ENCODE measurements around the gene EXOSC1. TPM values are rescaled to one million over a fixed set of nuclear protein-coding genes. Genes with fewer than 3 reads are reported as not detected.
A peak's percentile ranks its signal among the peaks of the same experiment; 100 is the strongest.
"Not testable (repeated sequence)": the region's sequence is repeated elsewhere in the genome, so short reads cannot be mapped to it uniquely, and the experiment has no call there.

Gene EXOSC1
- total and polyA plus RNA-seq, 4 donors: 28.7 to 60.3 (median 30.8) TPM

GRCh38 chr10:97475936-97476594 is 30.3 kb upstream of the EXOSC1 start:
- Histone ChIP-seq H3K9ac (ENCODE audit: insufficient read depth in 1 of 2, low read length in 2 of 2) (no peak overlapping the region), H3K27me3 (ENCODE audit: control insufficient read depth in 3 of 3, insufficient read depth in 3 of 3, low read length in 2 of 3) (no peaks in the 10 kb centered on the region), H3K36me3 (ENCODE audit: control insufficient read depth in 4 of 4, insufficient read depth in 4 of 4, low read length in 4 of 4) (peaks cover 36 to 51% (median 45%) of the 10 kb centered on the region in 4 donors), H3K9me3 (ENCODE audit: control insufficient read depth in 4 of 4, insufficient read depth in 3 of 4, low read length in 3 of 4) (peaks cover 0 to 2% (median 0%) of the 10 kb centered on the region in 4 donors), H3K27ac (ENCODE audit: low read depth in 1 of 2, low read length in 1 of 2) (no peak overlapping the region), H3K4me3 (no peak overlapping the region), H3K4me1 (ENCODE audit: control insufficient read depth in 5 of 5, insufficient read depth in 5 of 5, low read length in 5 of 5) (peaks cover 0 to 2% (median 0%) of the 10 kb centered on the region in 5 donors)
- WGBS, 2 donors: 64 to 68% methylated on average over 2 of the region's 2 CpGs
- no peak for DNase-seq
- peak; percentile 57 for ATAC-seq (ENCODE audit: insufficient read depth, low FRiP score)
- no peak for TF ChIP-seq CTCF (IDR thresholded peaks at IDR 0.05; ENCODE audit: control extremely low read depth, extremely low read depth)

GRCh38 chr10:97474918-97475317 is 29.1 kb upstream of the EXOSC1 start:
- no peak for ATAC-seq (ENCODE audit: insufficient read depth, low FRiP score)
- peaks cover 40 to 52% (median 46%) of the 10 kb centered on the region in 4 donors for H3K36me3 ChIP-seq (ENCODE audit: control insufficient read depth in 4 of 4, insufficient read depth in 4 of 4, low read length in 4 of 4)
- no peaks in the 10 kb centered on the region for H3K27me3 ChIP-seq (ENCODE audit: control insufficient read depth in 3 of 3, insufficient read depth in 3 of 3, low read length in 2 of 3)
- WGBS, 2 donors: 96 to 99% methylated on average over 4 of the region's 4 CpGs
- H3K9me3 ChIP-seq (ENCODE audit: control insufficient read depth in 4 of 4, insufficient read depth in 3 of 4, low read length in 3 of 4): peaks cover 0 to 1% (median 0%) of the 10 kb centered on the region in 4 donors
- DNase-seq: no peak
- H3K4me1 ChIP-seq (ENCODE audit: control insufficient read depth in 5 of 5, insufficient read depth in 5 of 5, low read length in 5 of 5): peaks cover 0 to 2% (median 0%) of the 10 kb centered on the region in 5 donors
- TF ChIP-seq CTCF (IDR thresholded peaks at IDR 0.05; ENCODE audit: control extremely low read depth, extremely low read depth): no peak
- no peak overlapping the region for H3K4me3 ChIP-seq
- H3K9ac ChIP-seq (ENCODE audit: insufficient read depth in 1 of 2, low read length in 2 of 2): no peak overlapping the region
- no peak overlapping the region for H3K27ac ChIP-seq (ENCODE audit: low read depth in 1 of 2, low read length in 1 of 2)

GRCh38 chr10:97468781-97469180 is 23.0 kb upstream of the EXOSC1 start:
- H3K9me3 ChIP-seq (ENCODE audit: control insufficient read depth in 4 of 4, insufficient read depth in 3 of 4, low read length in 3 of 4); H3K27me3 ChIP-seq (ENCODE audit: control insufficient read depth in 3 of 3, insufficient read depth in 3 of 3, low read length in 2 of 3); DNase-seq; H3K4me1 ChIP-seq (ENCODE audit: control insufficient read depth in 5 of 5, insufficient read depth in 5 of 5, low read length in 5 of 5); H3K4me3 ChIP-seq; H3K9ac ChIP-seq (ENCODE audit: insufficient read depth in 1 of 2, low read length in 2 of 2): not testable (repeated sequence)
- peak; percentile 55 for ATAC-seq (ENCODE audit: insufficient read depth, low FRiP score)
- 74 to 82% methylated on average over 12 of the region's 12 CpGs for WGBS, 2 donors
- peaks cover 38 to 60% (median 58%) of the 10 kb centered on the region in 4 donors for H3K36me3 ChIP-seq (ENCODE audit: control insufficient read depth in 4 of 4, insufficient read depth in 4 of 4, low read length in 4 of 4)
- peak overlapping the region in 1 of 2 donors; percentile 78 for H3K27ac ChIP-seq (ENCODE audit: low read depth in 1 of 2, low read length in 1 of 2)

GRCh38 chr10:97468162-97468561 is 22.4 kb upstream of the EXOSC1 start:
- TF ChIP-seq CTCF (IDR thresholded peaks at IDR 0.05; ENCODE audit: control extremely low read depth, extremely low read depth): no peak
- Histone ChIP-seq H3K36me3 (ENCODE audit: control insufficient read depth in 4 of 4, insufficient read depth in 4 of 4, low read length in 4 of 4) (peaks cover 36 to 62% (median 59%) of the 10 kb centered on the region in 4 donors), H3K27me3 (ENCODE audit: control insufficient read depth in 3 of 3, insufficient read depth in 3 of 3, low read length in 2 of 3) (no peaks in the 10 kb centered on the region), H3K27ac (ENCODE audit: low read depth in 1 of 2, low read length in 1 of 2) (peak overlapping the region in 1 of 2 donors; percentile 62), H3K4me1 (ENCODE audit: control insufficient read depth in 5 of 5, insufficient read depth in 5 of 5, low read length in 5 of 5) (peaks cover 0 to 2% (median 0%) of the 10 kb centered on the region in 5 donors), H3K9me3 (ENCODE audit: control insufficient read depth in 4 of 4, insufficient read depth in 3 of 4, low read length in 3 of 4) (no peaks in the 10 kb centered on the region), H3K4me3 (no peak overlapping the region), H3K9ac (ENCODE audit: insufficient read depth in 1 of 2, low read length in 2 of 2) (no peak overlapping the region)
- WGBS, 2 donors: 75 to 79% methylated on average over 3 of the region's 3 CpGs
- DNase-seq (no peak), ATAC-seq (ENCODE audit: insufficient read depth, low FRiP score) (no peak)
